Stimulated activated CD4-positive, alpha-beta T cell treated with anti-CD3 and anti-CD28 coated beads, Interleukin-2, amount 100 ng/mL, for 24 hours (primary cell): ENCODE results near the gene NAV2.

Experiments
- DNase-seq, 2 donors: peaks; one replicate each; pipeline ENCODE4 v3.0.0-alpha.2; 2020

The NAV2 gene

GRCh38 chr11:19933801-19934488 lies 221.3 kb downstream of the NAV2 start:
- no peak for DNase-seq

GRCh38 chr11:19934828-19935259 lies 222.2 kb downstream of the NAV2 start:
- DNase-seq = no peak

GRCh38 chr11:19935507-19935906 lies 222.9 kb downstream of the NAV2 start:
- DNase-seq = no peak

DNA sequence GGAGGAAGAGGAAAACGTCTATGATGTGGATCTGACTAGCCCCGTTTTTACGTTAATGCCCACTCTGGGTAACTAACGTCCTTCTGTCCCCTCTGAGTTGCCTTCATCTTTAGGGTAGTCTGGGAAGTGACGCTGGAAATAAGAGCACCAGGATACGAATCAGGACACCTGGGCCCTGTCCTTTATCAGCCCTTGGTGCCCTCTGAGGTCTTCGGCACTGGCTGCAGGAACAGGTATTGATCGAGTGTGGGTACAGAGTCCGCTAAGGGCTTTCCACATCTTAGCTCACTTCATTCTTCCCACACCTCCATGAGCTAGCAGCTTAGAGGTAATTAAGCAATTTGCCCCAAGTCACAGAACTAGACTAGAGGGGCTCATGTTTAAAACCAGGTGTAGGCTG lies 223.8 kb downstream of the NAV2 start:
- DNase-seq = no peak

DNA sequence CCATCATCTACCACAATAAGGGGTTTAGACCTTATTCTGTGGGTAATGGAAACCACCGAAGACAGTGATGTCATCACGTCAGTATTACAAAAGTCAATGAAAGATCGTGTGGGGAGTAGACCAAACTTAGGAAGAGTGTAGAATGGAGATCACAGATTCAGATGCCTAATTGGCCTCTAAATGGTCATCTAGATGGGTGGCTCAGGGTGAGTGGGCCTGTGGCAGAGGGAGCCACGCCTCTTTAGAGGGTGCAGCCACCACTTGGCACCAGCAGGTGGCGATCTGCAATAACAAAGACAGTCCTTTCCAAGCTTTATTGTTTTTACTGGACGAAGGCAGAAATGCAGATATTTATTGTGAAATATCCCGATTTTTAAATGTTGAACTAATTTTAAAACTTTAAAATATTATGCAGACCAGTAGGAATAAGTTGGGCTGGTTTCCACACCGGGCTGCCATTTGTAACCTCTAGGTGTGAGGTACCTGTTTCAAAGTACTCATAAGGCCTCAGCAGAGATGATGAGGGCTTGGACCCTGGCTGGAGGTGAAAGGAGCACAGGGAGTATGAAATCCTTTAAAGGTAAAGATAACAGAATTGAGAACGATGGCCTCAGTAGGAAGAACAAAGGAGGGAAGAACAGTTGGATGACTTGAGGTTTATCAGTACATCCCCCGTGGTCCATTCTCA lies 225.7 kb downstream of the NAV2 start:
- peak in 1 of 2 donors; percentile 51 for DNase-seq

DNA sequence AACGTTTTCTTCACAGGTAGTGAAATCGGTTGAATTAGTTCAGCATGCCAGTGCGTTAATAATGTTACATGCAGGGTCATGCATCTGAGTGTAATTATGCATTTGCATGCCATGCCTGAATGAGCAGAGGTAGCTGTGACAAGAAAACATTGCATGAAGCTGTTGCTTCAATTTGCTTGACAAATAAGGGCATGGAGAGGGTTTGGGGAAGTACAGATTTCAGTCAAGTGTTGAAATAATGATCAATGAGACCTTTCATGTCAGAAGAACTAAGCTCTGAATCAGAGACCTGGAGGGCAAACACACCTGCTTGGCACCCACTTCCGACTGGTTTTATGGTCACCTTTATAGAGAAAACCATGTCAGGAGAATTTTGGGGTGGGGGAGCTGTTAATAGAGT lies 226.2 kb downstream of the NAV2 start:
- DNase-seq = no peak

GRCh38 chr11:19939415-19939929 lies 226.8 kb downstream of the NAV2 start:
- no peak for DNase-seq

GRCh38 chr11:19940831-19941230 lies 228.2 kb downstream of the NAV2 start:
- DNase-seq = no peak

DNA sequence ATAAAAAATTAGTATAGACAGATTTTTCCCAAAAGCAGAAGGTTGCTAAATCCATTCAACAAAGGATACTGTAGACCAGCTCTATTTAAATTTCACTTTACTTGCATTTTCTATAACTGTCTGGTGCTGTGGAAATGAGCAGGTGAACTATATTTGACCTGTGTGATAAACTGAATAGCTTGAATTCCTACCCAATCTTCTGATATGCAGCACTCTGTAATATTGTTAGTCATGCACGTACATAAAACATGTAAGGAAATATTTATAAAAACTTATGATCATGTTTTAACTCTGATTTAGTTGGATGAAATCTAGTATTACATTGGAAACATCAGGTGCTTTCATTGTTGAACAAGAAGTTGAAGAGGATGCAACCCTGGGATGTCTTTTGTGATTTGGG lies 234.0 kb downstream of the NAV2 start:
- DNase-seq = no peak

GRCh38 chr11:19947537-19948114 lies 235.0 kb downstream of the NAV2 start:
- DNase-seq = no peak

- DNase-seq = no peak
Observed at GRCh38 chr11:19949606-19950005, 237.0 kb downstream of the NAV2 start.

DNA sequence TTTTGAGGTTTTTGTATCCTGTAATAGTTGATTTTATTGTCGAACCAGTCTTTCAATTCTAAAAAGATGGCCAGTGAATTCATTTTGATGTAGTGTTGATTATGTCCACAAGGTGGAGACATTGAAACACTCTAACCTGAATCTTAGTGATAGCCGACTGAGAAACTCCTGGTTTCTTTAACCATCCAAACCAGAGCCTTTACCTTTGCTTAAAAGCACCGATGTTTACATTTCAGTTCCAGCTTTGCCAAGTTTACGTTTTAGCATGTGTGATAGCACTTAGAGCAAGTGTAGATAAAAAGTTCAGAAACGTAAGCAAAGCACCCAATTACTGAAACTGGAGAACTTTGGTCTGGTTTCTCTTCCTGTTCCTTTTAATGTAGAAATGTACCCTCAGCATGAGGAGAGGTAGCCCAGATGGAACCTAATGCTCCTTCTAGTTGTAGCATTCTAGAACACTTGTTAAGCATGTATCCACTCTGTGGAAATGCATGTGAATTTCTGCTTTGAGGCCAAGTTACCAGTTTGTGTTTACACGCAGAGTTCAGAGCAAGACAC lies 239.0 kb downstream of the NAV2 start:
- DNase-seq = no peak

- DNase-seq = no peak
Observed at GRCh38 chr11:19952116-19952605, 239.5 kb downstream of the NAV2 start.

- DNase-seq = no peak
Observed at GRCh38 chr11:19952911-19953310, 240.3 kb downstream of the NAV2 start.

- no peak for DNase-seq
Observed at GRCh38 chr11:19953336-19953735, 240.7 kb downstream of the NAV2 start.

DNA sequence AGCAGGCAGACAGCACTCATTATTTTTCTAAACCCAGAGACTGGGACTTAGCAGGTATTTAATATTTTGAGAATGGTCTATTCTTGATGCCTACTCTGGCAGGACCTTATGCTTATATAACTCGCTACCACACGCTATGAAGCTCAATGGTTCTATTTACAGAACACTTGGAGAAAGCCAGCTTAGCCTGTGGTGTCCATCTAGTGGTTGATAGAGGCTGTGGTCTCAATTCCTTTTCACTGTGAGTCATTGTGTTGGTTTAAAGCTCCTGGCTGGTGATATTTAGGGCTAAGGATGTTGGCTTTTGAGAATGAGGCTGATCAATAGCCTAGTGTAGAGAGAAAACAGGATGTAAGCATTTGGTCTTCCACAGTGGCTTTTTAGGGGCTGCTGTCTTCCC lies 241.3 kb downstream of the NAV2 start:
- no peak for DNase-seq

- DNase-seq = no peak
Observed at GRCh38 chr11:19954899-19955298, 242.3 kb downstream of the NAV2 start.

GRCh38 chr11:19955660-19956059 lies 243.0 kb downstream of the NAV2 start:
- DNase-seq = no peak

GRCh38 chr11:19956228-19956627 lies 243.6 kb downstream of the NAV2 start:
- DNase-seq = no peak

DNA sequence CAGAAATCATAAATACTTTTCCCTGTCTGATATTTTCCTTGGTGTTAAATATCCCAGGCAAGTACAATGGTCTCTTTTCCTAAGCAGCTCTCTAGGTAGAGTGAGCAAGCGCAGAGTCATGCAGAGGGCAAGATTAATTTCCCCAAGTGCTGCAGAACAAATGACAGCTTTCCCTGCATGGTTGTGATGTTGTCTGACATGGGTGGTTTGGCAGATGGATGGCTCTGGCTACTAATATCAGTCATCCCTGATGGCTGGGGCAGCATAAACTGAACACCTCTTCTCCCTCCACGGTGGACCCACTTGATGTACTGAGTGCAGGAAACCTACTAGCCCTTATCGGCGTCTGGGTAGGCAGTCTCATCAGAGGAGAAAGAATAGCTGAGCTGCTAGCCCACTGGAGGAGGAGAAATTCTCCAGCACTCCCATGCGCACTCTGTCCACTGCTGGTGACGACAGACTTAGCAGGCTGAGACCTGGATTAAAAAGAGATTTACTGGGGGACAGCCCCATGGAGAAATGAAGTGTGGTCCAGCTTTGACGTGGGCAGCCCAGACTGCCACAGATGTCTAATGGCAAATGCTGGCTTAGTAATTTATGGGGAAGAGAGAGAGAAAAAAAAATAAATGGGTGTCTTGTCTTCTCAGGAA lies 244.8 kb downstream of the NAV2 start:
- DNase-seq = no peak

- no peak for DNase-seq
Observed at GRCh38 chr11:19958204-19958603, 245.6 kb downstream of the NAV2 start.

GRCh38 chr11:19959210-19959609 lies 246.6 kb downstream of the NAV2 start:
- no peak for DNase-seq

DNA sequence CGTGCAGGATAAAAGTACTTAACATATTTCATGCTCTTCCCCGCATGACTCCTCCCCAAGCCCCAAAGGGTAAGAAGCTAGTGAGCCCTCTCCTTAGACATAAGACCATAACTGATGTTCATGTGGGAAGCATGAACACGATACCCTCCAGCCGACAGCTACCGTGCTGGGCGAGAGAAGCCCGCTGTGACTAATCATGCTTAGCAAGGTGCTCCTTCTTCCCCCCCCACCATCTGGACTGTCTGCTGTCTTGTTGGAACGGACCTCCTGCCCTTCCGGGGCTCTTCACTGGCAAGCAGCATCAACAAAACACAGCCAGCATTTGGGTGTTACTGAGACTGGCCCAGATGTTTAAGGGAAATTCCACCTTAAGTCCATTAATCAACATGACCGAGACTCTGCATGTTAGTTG lies 247.0 kb downstream of the NAV2 start:
- no peak for DNase-seq
